ENCODE results near the gene ZNF765. TPM values are rescaled to one million over a fixed set of nuclear protein-coding genes. Genes with fewer than 3 reads are reported as not detected.
"Not testable (repeated sequence)": the region's sequence is repeated elsewhere in the genome, so short reads cannot be mapped to it uniquely, and the experiment has no call there.

Gene ZNF765
- total RNA-seq, 2 experiments from 2014 or later: 13.8 to 14.0 TPM

GRCh38 chr19:53471916-53472315, 77.0 kb downstream of the ZNF765 start:
- H3K4me3 Mint-ChIP-seq: no peak overlapping the region
- peaks cover 21% of the 10 kb centered on the region for H3K4me1 Mint-ChIP-seq
- H3K9me3 Mint-ChIP-seq: peaks cover 33% of the 10 kb centered on the region
- ChIA-PET CTCF (interaction anchor here (1.1 kb wide), 1 partner anchor 43 kb away, joined by 3 read pairs; no protein-coding TSS in a partner anchor), POLR2A (no interaction called here)
- H3K27ac Mint-ChIP-seq: no peak overlapping the region
- DNase-seq: no peak
- no peaks in the 10 kb centered on the region for H3K27me3 Mint-ChIP-seq
- H3K36me3 Mint-ChIP-seq (ENCODE audit: low read depth): peaks cover 67% of the 10 kb centered on the region

GRCh38 chr19:53474832-53475231, 79.9 kb downstream of the ZNF765 start:
- CTCF ChIA-PET: interaction anchor here (0.7 kb wide), 1 partner anchor 254 kb away, joined by 3 read pairs; no protein-coding TSS in a partner anchor
- peaks cover 80% of the 10 kb centered on the region for H3K36me3 Mint-ChIP-seq (ENCODE audit: low read depth)
- H3K4me1 Mint-ChIP-seq, H3K4me3 Mint-ChIP-seq, DNase-seq, POLR2A ChIA-PET, H3K27me3 Mint-ChIP-seq, H3K27ac Mint-ChIP-seq: not testable (repeated sequence)
- peaks cover 41% of the 10 kb centered on the region for H3K9me3 Mint-ChIP-seq

- Mint-ChIP-seq H3K9me3 (peaks cover 47% of the 10 kb centered on the region), H3K36me3 (ENCODE audit: low read depth) (peaks cover 81% of the 10 kb centered on the region)
- H3K4me3 Mint-ChIP-seq, DNase-seq, H3K27me3 Mint-ChIP-seq, H3K27ac Mint-ChIP-seq, POLR2A ChIA-PET, CTCF ChIA-PET, H3K4me1 Mint-ChIP-seq: not testable (repeated sequence)
Measured at GRCh38 chr19:53475470-53475869, 80.5 kb downstream of the ZNF765 start.

Other genes with a start within 250 kb of the ZNF765 start
- 10 to 100 TPM; 11.7 to 12.3 TPM for gene ZNF347, start 236.1 kb upstream of the ZNF765 start, total RNA-seq
- gene ZNF665, start 201.8 kb upstream of the ZNF765 start, total RNA-seq: 1 to 10 TPM; 4.0 to 5.0 TPM
- 1 to 10 TPM; 8.6 to 8.8 TPM for gene ZNF677, start 140.3 kb upstream of the ZNF765 start, total RNA-seq
- not detected for gene VN1R2, start 136.9 kb upstream of the ZNF765 start, total RNA-seq
- gene VN1R4, start 127.4 kb upstream of the ZNF765 start, total RNA-seq: not detected
- gene ZNF845, start 61.4 kb upstream of the ZNF765 start, total RNA-seq: 10 to 100 TPM in 1 of 2 experiments, 1 to 10 TPM in 1; 9.9 to 10.5 TPM
- 10 to 100 TPM; 14.5 to 20.7 TPM for gene ZNF525, start 29.4 kb upstream of the ZNF765 start, total RNA-seq
- gene ZNF761, start 36.8 kb downstream of the ZNF765 start, total RNA-seq: 10 to 100 TPM; 11.2 to 11.3 TPM
- 1 to 10 TPM; 4.6 to 6.8 TPM for gene ZNF813, start 72.6 kb downstream of the ZNF765 start, total RNA-seq
- 10 to 100 TPM; 19.5 to 20.2 TPM for gene ZNF331, start 143.0 kb downstream of the ZNF765 start, total RNA-seq
- gene DPRX, start 236.8 kb downstream of the ZNF765 start, total RNA-seq: not detected

Measured in activated CD4-positive, alpha-beta T cell treated with anti-CD3 and anti-CD28 coated beads, Interleukin-2, amount 10 ng/mL, durations not matched to agents 7 days and 5 days (primary cell).